ENCODE results near the gene OR2Y1.
"Not testable (repeated sequence)": the region's sequence is repeated elsewhere in the genome, so short reads cannot be mapped to it uniquely, and the experiment has no call there.

Gene OR2Y1, protein sequence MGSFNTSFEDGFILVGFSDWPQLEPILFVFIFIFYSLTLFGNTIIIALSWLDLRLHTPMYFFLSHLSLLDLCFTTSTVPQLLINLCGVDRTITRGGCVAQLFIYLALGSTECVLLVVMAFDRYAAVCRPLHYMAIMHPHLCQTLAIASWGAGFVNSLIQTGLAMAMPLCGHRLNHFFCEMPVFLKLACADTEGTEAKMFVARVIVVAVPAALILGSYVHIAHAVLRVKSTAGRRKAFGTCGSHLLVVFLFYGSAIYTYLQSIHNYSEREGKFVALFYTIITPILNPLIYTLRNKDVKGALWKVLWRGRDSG

DNA sequence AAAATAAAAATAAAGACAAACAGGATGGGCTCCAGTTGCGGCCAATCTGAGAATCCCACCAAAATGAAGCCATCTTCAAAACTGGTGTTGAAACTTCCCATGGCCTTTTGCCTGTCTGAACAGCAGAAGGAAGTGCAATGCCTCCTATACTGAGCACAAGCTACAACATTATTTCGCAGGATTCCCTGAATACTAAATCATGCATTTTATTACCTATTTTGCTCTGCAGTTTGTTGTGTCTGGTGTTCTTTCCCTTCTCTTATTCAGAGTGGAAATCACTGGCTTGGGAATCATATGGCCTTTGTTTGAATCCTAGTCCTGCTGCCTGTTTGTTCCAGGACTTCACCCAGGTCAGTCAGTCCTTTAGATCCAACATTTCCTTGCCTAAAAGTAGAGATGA lies at the start of gene OR2Y1:
TSS of gene OR2Y1 (minus strand) at position 101 of the 400 bp plus-strand sequence. CDS start at position 101, 0 bp downstream.
- TF ChIP-seq, protein P1, sequence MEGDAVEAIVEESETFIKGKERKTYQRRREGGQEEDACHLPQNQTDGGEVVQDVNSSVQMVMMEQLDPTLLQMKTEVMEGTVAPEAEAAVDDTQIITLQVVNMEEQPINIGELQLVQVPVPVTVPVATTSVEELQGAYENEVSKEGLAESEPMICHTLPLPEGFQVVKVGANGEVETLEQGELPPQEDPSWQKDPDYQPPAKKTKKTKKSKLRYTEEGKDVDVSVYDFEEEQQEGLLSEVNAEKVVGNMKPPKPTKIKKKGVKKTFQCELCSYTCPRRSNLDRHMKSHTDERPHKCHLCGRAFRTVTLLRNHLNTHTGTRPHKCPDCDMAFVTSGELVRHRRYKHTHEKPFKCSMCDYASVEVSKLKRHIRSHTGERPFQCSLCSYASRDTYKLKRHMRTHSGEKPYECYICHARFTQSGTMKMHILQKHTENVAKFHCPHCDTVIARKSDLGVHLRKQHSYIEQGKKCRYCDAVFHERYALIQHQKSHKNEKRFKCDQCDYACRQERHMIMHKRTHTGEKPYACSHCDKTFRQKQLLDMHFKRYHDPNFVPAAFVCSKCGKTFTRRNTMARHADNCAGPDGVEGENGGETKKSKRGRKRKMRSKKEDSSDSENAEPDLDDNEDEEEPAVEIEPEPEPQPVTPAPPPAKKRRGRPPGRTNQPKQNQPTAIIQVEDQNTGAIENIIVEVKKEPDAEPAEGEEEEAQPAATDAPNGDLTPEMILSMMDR (IDR thresholded peaks at IDR 0.05; ENCODE audit: low read depth, low read length, missing control alignments), result no peak
- H3K27ac ChIP-seq, result no peak within 1 kb of the TSS
- H3K36me3 ChIP-seq (replicated peaks), result no peaks in the 10 kb centered on the region
- H3K27me3 ChIP-seq (replicated peaks), result no peaks in the 10 kb centered on the region
- in situ Hi-C loops (cut with HindIII; ENCODE audit: low pct_ligation_motif_present, low sequenced_read_pairs), result no loop called here
- H3K4me3 ChIP-seq (ENCODE audit: low read depth, low read length), result no peak within 1 kb of the TSS
- DNase-seq, result no peak

DNA sequence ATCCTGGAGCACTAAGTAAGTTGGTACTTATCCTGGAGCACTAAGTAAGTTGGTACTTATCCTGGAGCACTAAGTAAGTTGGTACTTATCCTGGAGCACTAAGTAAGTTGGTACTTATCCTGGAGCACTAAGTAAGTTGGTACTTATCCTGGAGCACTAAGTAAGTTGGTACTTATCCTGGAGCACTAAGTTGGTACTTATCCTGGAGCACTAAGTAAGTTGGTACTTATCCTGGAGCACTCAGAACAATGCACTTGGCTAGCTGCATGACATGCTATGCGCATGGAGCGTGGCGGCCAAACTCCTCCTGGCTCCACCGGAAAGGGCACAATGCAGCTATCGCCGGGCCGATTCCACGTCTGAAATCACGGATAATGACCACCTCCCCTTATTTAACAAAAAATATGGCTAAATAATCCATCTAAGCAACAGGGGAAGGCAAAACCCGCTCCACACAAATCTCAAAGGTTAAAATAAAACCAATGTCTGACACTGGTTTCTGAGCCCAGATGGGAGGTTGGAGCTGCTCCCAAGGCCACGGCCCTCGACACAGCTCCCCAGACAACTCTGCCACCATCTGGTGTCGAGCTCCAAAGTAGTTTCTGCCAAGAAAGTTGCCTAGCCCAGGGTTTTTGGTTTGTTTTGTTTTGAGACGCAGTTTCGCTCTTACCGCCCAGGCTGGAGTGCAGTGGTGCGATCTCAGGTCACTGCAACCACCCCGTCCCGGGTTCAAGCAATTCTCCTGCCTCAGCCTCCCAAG lies 49.0 kb upstream of the OR2Y1 start:
- H3K27me3 ChIP-seq (replicated peaks); DNase-seq; H3K4me3 ChIP-seq (ENCODE audit: low read depth, low read length); in situ Hi-C loops (cut with HindIII; ENCODE audit: low pct_ligation_motif_present, low sequenced_read_pairs); H3K27ac ChIP-seq: not testable (repeated sequence)
- H3K36me3 ChIP-seq (replicated peaks), result peaks cover 40% of the 10 kb centered on the region

DNA sequence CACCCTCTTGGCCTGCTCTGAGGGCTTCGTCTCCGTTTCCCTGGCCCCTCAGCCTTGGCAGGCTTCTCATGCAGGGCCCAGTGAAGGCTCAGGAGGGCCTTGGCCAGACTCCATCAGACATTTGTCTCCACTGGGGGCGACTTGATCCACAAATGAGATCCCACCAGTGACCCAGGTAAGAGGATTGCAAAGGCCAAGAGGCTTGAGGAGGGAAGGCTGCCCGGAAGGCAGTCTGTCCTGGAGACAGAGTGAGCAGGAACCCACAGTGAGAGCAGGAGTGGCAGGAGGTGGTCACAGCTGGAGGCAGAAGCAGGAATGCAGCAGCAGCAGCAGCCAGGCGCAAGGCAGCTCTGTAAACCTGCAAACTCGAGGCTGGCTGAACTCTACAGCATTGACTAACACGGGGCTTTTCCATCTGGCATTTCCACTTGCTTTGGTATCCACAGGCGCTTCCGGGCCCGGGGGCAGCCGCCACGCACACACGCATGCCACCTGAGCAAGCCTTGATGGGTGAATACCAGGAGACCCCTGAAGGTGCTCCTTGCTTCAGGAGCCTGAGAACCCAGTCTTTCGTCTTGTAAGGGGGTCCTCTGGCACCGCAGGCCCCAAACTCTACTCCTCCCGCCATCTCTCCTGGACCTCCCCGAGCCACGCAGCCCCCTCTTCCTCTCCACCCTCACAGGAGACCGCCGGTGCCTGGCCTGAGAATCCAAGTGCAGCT lies 48.0 kb upstream of the OR2Y1 start:
- peaks cover 40% of the 10 kb centered on the region for H3K36me3 ChIP-seq (replicated peaks)
- in situ Hi-C loops (cut with HindIII; ENCODE audit: low pct_ligation_motif_present, low sequenced_read_pairs), result no loop called here
- H3K27ac ChIP-seq, result peak overlapping the region; percentile 84
- no peak overlapping the region for H3K4me3 ChIP-seq (ENCODE audit: low read depth, low read length)
- peak; percentile 61 for DNase-seq
- TF ChIP-seq, protein P1 (IDR thresholded peaks at IDR 0.05; ENCODE audit: low read depth, low read length, missing control alignments), result no peak
- H3K27me3 ChIP-seq (replicated peaks), result no peaks in the 10 kb centered on the region

DNA sequence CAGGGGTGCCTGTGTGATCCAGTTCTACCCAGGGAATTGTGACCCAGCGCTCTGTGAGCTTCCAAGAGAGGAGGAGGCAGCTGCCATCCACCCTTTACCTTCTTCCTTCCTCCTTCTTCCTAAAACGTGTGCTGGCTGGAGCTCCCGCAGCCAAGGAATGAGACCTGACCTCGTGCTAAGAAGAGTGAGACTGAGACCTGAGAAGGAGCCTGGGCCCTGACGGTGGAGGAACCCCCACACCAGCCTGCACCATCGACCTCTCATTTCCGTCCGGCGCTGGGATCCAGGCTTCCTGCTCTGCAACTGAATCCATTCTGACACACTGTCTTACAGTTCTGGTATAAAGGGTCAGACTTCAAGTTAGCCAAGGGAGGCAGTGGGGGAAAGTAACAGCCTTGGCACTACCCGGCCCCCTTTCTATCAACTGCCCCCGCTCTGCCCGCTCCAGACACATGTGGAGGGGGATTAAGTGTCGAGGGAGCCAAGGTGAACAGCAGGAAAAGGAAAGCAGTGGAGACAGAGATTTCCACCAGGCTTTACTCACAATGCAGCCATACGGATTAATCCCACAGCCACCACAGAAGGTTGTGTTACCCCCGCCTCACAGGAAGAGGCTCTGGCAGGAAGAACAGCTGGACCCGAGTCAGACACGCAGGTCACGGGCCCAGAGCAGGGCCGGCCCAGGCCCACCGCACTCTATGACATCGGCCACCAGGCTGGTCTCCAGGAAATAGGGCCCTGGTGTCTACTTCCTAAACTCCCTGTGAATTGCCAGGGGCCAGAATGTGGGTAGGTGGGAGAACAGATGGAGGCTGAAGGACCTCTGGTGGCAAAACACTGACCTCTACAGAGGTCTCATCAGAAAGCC lies 46.9 kb upstream of the OR2Y1 start:
- Histone ChIP-seq H3K27me3 (replicated peaks) (no peaks in the 10 kb centered on the region), H3K4me3 (ENCODE audit: low read depth, low read length) (no peak overlapping the region), H3K27ac (peak overlapping the region; percentile 84), H3K36me3 (replicated peaks) (peaks cover 30% of the 10 kb centered on the region)
- TF ChIP-seq, protein P1 (IDR thresholded peaks at IDR 0.05; ENCODE audit: low read depth, low read length, missing control alignments), result no peak
- in situ Hi-C loops (cut with HindIII; ENCODE audit: low pct_ligation_motif_present, low sequenced_read_pairs), result no loop called here
- peak; percentile 11 for DNase-seq

DNA sequence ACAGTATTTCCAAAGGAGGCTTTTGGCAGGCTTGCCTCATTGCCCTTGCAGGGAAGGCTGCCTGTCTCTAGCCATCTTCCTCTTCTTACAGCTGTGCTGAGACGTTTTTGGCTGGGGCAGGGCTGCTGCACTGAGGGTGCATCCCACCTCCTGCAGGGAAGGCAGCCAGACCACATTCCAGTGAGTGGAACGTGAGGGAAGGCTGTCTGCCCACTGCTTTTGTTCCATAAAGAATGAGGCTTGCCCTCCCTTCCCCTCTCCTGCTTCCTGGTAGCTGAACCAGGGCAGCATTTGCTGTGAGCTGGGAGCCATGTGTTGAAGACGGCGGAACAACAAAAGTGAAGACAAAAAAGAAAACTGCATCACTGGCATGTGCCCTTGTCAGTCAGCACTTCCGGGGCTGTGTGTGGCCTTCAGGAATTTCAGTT lies 46.0 kb upstream of the OR2Y1 start:
- DNase-seq, result peak; percentile 28
- H3K4me3 ChIP-seq (ENCODE audit: low read depth, low read length), result no peak overlapping the region
- in situ Hi-C loops (cut with HindIII; ENCODE audit: low pct_ligation_motif_present, low sequenced_read_pairs), result no loop called here
- H3K27ac ChIP-seq, result peak overlapping the region; percentile 84
- H3K27me3 ChIP-seq (replicated peaks), result no peaks in the 10 kb centered on the region
- TF ChIP-seq, protein P1 (IDR thresholded peaks at IDR 0.05; ENCODE audit: low read depth, low read length, missing control alignments), result no peak
- H3K36me3 ChIP-seq (replicated peaks), result peaks cover 20% of the 10 kb centered on the region

All from brain microvascular endothelial cell (primary cell).